Suprapubic skin (tissue), 4 donors: Measurements from ENCODE around the gene TOMM40.

ENCODE experiments used
- POLR2A ChIP-seq, 2 donors: fragments of 450-650 bp; IDR thresholded peaks; one replicate each; pipeline ENCODE4 v1.6.1; 2017; ENCODE audit warnings: antibody characterized with exemption in 2 of 2, mild to moderate bottlenecking in 2 of 2, moderate library complexity in 2 of 2
- POLR2AphosphoS5 ChIP-seq, 3 donors: sonication (generic); formaldehyde crosslinking; IDR thresholded peaks; one replicate each; pipeline ENCODE4 v1.6.1; 2017; ENCODE audit warnings: antibody characterized with exemption in 3 of 3
- TF ChIP-seq, protein P1 (sequence below), 2 donors: fragments of 200-600 bp in 1 of 2; fragments of 450-650 bp in 1 of 2; sonication (generic) in 1 of 2; IDR thresholded peaks; one replicate each; pipeline ENCODE4 v1.5.1; 2016 to 2019; ENCODE audit warnings: antibody characterized with exemption in 2 of 2, mild to moderate bottlenecking in 1 of 2, moderate library complexity in 1 of 2

- TF ChIP-seq POLR2AphosphoS5 (IDR thresholded peaks at IDR 0.05) (no peak), POLR2A (IDR thresholded peaks at IDR 0.05) (no peak)
- TF ChIP-seq, protein P1, sequence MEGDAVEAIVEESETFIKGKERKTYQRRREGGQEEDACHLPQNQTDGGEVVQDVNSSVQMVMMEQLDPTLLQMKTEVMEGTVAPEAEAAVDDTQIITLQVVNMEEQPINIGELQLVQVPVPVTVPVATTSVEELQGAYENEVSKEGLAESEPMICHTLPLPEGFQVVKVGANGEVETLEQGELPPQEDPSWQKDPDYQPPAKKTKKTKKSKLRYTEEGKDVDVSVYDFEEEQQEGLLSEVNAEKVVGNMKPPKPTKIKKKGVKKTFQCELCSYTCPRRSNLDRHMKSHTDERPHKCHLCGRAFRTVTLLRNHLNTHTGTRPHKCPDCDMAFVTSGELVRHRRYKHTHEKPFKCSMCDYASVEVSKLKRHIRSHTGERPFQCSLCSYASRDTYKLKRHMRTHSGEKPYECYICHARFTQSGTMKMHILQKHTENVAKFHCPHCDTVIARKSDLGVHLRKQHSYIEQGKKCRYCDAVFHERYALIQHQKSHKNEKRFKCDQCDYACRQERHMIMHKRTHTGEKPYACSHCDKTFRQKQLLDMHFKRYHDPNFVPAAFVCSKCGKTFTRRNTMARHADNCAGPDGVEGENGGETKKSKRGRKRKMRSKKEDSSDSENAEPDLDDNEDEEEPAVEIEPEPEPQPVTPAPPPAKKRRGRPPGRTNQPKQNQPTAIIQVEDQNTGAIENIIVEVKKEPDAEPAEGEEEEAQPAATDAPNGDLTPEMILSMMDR (IDR thresholded peaks at IDR 0.05): no peak
Observed at GRCh38 chr19:44939668-44940067, 48.6 kb downstream of the TOMM40 start.
